Kidney glomerular epithelial cell (primary cell): ENCODE results near the gene WDR37.
A peak's percentile ranks its signal among the peaks of the same experiment; 100 is the strongest.
"Not testable (repeated sequence)": the region's sequence is repeated elsewhere in the genome, so short reads cannot be mapped to it uniquely, and the experiment has no call there.

Source experiments
- DNase-seq: peaks from one replicate; lab custom pipeline; 2025; lab: John Stamatoyannopoulos, UW

WDR37 gene

DNA sequence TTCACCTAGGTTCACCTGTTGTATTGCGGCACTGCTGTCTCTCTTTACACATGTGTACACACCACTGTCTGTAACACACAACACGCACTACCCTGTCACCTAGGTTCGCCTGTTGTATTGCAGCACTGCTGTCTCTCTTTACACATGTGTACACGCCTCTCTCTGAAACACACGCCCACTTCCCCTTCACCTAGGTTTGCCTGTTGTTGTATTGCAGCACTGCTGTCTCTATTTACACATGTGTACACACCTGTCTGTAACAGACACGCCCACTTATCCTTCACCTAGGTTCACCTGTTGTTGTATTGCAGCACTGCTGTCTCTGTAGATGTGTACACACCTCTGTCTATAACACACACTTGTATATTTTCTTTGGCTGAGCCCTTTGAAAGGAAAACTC is 51.5 kb downstream of the WDR37 start:
- DNase-seq: no peak

DNA sequence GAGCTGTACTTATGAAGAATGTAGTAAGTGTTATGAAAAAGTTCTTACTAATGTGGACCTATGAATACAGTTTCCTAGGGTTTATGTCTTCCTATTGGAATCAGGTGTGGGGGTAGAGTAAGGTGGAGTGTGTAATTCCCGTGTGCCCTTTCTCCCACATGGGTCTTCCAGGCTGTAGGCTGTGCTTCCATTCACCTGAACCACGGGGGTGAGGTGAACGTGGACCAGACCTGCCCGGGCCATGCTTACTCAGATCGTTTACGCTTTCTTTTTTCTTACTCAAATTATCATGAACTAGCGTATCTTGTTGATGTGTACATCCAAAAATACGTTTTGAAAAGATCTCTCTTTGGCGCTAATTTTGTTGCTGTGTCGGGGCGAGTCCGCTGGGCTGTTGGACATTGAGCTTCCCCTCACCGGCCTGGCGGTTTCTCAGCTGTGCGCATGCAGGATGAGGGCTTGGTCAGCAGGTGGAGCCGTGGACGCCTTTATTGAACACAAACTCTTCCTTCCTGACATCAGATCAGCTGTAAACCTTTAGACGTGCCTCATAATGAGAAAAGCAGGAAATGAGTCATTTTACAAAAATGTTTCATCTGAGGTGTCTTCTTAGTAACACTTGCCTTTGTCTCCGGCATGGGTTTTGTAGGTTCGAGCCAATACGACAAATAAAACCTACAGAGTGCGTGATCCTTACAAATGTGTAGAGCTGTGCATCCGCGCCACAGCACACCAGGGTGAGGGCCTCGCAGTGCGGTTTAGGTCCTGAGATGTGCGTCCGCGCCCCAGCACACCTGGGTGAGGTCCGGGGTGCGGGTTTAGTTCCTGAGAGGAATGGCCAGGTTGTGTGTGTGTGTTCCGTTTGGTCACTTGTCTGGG is 53.8 kb downstream of the WDR37 start:
- DNase-seq: peak; percentile 87

DNA sequence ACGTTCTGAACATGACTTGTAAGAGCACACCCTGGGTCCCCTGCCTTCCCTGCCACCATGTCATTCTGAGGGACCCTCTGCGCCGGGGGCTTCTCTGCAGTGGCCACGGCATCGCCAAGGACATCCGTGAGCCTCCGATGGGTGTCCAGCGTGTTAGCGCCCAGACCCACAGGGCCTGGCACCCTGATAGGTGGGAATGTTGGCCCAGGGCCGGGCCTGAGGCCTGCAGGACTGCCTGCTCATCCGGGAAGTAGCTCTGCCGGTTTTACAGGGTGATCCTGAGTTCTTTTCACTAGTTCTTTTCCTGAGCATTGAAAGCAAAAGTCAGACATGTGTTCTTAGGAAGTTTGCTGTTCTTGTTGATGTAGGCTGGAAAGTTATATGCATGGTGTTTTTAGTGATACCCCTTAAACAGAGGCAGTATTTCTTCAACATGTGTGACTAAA is 54.5 kb downstream of the WDR37 start:
- DNase-seq: no peak

DNA sequence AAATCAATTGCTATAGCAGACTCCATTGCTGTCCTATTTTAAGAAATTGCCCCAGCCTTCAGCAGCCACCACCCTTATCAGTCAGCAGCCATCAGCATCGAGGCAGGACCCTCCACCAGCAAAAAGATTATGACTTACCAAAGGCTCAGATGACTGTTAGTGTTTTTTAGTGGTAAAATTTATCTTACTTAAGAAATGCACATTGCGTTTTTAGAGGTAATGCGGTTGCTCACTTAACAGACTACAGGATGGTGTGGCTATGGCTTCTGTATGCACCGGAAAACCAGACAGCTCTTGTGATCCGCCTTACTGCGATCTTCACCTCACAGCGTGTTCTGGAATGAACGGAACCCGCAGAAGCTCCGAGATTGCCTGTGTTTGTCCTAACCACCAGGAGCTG is 58.1 kb downstream of the WDR37 start:
- DNase-seq: no peak

DNA sequence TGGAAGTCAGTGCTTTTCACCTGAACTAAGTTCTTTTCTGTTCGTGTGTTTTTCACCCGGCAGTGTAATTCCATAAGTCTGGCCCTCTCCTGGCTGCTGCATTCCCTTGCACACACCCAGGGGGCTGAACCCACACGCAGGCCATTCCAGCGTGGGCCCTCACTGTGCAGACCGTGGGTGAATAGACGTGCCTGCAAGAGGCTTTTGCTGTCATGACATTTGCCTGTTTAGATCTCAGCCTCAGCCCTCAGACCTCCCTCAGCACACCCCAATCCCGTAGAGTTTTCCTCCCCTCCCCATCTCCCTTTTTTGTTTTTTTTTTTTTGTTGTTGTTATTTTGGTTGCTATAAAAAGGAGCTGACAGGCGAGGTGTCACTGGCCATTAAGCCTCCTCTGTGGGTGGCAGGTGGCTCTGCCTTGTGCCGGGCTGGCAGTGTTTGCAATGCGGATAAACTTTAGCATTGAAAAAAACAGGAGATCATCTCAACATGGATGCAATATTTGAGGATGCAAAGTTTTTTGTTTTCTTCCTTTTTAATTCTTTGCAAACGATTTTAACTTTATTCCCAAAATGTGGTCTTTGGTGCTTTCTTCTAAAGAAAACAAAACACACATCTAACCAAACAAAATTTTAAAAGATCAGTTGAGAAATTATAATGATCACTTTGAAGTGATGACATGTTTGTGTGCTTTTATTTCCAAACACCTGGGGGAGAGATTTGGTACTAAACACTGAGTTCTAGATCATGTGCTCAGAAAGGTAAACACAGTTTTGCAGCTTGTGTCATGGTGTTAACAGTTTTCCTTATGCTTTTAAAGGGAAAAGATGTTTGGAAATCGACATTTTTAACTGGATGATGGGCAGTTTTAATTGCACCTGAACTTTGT is 58.8 kb downstream of the WDR37 start:
- DNase-seq: no peak

DNA sequence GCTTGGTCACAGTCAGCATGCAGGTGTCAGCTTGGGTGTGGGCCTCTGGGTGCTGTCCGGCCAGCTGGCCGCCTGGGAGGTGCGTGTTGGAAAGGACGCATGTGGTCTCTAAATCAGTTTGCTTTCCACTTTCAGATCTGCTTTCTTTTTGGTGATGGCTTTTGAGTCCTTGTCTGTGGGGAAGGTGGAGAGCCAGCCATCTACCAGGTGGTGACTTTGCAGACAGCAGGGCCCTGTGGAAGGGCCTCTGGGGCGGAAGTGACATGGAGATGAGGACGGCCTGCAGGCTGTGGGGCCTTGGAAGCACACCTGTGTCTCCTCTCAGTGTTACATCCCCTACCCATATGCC is 59.4 kb downstream of the WDR37 start:
- DNase-seq: no peak

DNA sequence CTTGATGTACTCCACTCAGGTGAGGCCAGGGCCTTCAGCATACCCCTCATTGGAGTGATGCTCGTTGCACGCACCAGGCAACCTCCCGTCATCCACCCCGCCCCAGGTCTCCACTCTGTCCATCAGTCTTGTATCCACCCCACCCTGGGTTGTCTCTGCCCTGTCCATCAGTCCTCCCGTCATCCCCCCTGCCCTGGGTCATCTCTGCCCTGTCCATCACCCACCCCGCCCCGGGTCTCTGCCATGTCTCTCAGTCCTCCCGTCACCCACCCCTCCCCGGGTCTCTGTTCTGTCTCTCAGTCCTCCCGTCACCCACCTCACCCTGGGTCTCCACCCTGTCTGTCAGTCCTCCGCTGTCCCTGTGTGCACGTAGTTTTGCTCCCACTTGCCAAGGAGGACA is 59.9 kb downstream of the WDR37 start:
- no peak for DNase-seq

DNA sequence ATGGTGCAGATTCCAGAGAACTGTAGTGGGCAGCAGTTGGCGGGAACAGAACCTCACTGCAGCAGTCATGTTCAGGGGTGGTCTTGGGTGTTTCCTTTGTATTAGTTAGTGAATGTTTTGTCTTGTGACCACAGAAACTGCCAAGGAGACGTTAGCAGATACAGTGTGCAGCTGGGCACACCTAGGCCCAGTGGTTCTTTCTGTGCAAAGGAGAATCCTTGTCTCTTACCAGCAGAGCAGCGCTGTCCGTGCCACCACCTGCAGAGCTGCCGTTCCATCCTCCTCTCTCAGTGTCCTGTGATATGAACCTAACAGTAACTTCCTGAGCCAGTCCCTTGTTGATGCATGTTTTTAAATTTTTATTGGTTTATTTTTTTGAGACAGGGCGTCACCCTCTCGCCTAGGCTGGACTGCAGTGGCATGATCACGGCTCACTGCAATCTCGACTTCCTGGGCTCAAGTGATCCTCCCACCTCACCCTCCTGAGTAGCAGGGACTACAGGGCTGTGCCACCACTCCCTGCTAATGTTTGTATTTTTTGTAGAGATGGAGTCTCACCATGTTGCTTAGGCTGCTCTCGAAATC is 60.6 kb downstream of the WDR37 start:
- no peak for DNase-seq

DNA sequence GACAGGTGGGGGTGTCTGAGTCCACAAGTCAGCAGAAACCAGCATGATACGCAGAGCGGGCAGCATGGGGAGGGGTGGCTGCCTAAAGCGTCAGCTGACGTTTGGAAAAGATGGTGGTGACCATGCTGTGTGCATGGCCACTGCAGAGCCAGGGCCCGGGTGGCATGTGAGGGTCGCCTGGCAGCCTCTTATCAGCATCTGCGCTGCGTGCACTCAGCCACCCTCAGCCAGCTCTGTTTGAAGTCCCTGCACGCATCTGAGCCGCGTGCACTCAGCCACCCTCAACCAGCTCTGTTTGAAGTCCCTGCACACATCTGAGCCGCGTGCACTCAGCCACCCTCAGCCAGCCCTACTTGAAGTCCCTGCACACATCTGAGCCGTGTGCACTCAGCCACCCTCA is 61.5 kb downstream of the WDR37 start:
- no peak for DNase-seq

DNA sequence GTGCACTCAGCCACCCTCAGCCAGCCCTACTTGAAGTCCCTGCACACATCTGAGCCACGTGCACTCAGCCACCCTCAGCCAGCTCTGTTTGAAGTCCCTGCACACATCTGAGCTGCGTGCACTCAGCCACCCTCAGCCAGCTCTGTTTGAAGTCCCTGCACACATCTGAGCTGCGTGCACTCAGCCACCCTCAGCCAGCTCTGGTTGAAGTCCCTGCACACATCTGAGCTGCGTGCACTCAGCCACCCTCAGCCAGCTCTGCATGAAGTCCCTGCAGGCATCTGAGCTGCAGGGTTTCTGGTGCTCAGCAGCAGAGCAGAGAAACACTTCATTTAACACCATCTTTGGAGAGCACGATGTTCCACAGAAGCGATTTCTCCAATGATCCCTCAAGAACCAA is 62.1 kb downstream of the WDR37 start:
- DNase-seq: not testable (repeated sequence)

DNA sequence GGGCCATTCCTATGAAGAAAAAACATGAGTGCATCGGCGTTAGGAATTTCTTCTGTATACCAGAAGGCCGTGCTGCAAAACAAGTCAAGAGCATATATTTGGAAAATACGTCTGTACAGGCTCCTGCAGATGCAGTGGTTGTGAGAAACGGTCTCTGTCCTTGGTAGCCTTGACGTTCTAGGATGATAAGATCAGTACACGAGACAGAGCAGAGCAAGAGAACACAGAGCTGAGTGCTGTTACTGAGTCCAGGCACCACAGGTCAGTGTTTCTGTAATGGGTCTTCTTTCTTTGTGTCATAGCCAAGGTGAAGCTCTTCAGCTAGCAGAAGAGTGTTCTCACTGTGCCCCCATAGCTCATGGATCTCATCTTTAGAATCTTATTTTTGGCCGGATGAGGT is 62.8 kb downstream of the WDR37 start:
- DNase-seq: no peak

DNA sequence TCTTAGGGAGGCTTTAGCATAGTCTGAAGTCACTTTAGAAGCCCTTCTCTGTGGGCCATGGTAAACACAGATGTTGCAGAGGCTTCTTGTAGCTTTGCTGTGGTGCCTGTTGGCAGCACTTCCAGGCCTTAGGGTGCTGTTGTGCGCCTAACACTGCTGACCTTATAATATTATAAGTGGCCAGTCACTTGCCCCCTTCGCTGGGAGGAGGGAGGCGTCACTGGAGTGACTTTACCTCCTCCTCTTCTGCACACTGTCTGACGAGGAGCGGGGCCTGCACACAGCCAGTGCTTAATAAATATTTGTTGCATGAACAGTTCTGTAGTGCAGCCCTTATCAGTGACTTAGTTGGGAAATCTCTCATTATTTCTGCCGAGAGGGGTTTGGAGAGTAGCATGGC is 63.3 kb downstream of the WDR37 start:
- DNase-seq: no peak

DNA sequence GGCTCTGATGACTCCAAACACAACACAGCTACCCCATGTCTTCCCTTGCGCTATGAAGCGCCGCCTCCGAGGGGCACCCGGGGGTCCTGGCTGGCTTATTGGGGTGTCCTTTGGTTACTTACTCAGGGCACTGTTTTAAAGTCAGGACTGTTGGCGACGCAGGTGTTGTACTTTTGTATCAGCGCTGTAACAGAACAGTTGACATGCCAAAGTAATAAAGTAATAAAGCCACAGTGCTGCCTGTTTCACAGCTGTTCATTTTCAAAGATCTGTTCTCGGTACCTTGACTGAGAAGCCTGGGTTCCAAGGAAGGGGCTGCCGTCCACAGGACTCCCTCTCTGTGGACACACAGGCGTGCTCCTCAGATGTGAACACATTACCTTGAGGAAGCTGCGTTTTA is 64.1 kb downstream of the WDR37 start:
- DNase-seq: no peak

DNA sequence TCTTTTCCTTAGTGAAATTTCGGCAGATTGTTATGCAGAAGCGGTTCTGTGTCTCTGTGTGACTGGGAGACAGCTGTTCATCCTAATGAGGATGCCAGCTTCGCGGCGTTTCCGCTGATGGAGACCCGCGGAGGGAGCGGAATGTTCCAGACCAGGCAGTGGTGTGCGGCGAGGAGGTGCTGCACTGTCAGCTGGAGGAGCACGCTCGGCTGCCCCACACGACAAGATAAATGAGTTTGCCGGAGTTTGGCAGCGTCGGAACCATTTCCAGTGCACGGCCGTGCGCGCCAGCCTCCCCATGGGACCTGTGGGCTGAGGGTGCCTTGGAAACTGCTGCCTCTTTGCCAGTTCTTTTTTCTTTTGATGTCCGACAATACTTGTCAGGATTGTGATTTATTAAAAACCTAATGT is 64.6 kb downstream of the WDR37 start:
- DNase-seq: peak; percentile 58

DNA sequence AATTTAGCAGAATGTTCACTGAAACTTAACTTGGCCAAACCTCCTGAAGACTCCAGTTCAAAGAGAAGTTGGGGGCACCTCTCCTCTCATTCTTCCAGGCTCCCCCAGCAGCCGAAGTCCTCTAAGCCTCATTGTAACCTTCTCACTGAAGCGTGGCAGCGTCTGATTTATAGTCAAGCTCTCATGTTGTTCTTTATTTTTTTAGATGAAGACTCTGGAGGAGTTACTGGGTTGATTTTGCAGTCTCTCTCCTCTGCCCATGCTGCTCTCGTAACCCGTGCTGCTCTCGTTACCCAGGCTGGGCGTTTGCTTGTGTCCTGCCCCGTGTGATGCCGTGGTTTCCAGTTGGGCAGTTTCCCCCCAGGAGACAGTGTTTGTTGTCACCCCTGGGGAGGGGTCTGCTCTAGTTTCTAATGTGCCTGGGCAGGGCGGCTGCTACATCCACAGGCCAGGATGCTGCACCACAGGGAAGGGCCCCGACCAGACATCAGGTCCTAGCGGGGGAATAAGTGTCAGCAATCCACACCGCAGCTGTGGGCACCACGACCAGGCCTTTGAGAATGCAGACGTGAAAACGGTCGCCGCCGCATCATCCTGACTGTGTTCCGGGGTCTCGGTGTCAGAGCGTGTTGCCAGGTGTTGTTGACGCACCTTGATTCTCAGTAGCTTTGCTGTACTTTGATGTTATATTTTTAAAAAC is 65.2 kb downstream of the WDR37 start:
- DNase-seq: peak; percentile 60

DNA sequence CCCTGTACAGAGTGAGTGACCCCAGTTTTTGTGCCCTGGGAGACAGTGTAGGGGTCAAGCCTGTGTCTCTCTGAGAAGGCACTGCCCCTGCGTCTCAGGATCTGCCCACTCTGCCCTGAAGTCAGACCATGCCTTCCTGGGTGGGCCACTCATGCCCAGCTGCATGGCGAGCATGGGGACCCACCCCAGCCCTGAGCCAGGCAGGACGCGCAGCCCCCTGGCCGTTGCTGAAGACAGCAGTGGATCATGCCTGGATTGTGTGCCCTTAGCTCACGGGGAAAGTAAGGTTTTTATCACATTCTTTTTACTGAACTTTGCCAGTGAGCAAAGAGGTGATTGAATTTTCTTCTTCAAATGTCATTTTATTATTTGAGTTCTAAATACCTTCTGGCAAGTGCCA is 66.2 kb downstream of the WDR37 start:
- no peak for DNase-seq

DNA sequence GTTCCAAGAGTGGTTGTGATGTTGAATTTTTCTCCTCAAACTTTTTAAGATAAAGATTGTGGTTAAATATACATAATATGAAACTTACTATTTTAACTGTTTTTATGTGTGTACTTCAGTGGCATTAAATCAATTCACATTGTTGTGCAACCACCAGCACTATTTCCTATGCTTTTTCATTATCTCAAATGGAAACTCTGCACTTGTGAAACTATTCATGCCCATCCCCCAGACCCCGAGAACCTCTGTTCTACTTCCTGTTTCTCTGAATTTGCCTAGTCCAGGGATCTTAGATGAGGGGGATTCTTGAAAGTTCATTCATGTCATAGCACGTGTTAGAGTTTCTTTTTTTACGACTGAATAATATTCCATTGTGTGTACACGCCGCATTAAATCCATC is 67.0 kb downstream of the WDR37 start:
- no peak for DNase-seq

DNA sequence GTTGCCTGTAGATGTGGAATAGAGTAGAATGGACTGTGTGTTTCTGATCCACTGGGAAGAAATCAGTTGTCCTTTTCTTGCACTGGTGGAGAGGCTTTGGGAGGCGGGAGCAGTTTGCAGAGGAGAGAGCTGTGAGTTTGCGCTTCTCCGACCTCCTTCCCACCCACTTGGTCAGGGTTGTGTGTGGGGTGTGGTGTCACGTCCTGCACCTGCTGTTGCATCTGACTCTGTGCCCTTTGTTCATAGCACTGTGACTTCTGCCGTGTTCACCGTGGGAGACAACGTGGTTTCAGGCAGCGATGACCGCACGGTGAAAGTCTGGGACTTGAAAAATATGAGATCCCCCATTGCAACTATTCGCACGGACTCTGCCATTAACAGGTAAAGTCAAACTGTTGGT is 67.8 kb downstream of the WDR37 start:
- DNase-seq: no peak

DNA sequence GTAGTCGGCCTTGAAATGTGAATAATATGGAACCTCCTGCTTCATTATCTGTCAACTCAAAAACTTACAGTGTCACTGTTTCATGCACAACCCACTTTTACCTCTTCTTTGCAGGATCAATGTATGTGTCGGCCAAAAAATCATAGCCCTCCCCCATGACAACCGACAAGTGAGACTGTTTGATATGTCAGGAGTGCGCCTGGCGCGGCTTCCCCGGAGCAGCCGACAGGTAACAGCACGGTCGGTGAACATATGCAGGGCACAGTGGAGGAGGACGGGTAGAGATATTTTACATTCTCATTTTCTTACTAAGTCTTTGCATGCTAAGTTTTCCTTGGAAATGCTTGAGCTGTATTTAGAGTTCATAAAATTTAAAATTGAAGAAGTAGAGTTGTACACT is 68.6 kb downstream of the WDR37 start:
- no peak for DNase-seq

DNA sequence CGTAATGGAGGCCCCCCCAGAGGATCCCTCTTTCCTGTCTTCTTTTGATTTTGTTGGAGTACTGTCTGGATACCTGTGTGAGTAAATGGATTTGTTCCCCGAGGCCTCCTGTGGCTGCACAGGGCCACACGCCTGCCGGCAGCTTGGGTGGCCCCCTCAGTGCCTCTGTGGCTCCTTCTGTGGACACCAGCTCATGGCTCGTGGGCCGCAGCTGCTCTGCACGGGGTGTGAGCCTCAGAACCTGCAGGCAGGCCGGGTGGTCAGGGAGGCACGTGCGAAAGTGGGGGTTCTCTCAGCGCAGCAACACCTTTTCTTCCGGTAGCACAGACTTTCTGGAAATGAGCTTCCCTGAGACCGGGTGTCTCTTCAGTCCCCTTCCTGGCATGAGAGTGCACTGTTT is 70.3 kb downstream of the WDR37 start:
- DNase-seq: no peak

DNA sequence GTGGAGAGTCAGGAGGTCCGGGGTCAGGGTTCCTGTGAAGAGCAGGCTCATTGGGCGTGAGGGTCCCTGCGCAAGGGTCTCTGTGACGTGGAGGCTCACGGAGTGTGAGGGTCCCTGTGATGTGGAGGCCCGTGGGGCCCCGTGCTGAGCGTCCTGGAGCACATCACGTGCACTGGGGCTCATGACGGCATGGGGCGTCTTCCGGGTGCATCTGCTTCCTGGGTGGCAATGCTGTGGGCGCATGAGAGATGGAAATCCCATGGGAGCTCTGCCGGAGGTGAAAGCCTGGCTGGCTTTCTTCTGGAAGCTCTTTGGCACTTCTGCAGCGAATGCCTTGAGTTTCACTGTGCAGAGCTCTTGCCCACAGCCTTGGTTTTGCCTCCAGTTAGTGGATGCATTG is 71.4 kb downstream of the WDR37 start:
- no peak for DNase-seq

DNA sequence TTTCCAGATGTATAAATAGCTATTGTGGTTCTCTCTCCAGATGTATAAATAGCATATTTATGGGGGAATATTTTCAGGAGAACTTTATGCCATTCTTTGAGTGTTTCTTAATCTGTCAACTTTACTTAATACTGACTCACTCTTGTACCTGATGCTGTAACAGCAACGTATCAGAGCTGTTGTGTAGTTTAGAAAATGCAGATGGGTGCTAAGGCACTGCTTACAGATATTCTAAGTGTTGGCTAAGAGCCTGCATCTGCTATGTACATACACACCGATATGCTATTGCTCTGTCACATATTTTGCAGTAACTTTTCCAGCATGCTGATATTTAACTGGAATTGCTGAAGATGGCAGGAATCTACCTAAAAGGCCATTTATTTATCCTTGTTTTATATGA is 71.9 kb downstream of the WDR37 start:
- no peak for DNase-seq
